H9 (cell line): Measurements from ENCODE around the gene ST8SIA5. TPM values are rescaled to one million over a fixed set of nuclear protein-coding genes. Genes with fewer than 3 reads are reported as not detected.

ENCODE experiments used
- DNase-seq: peaks from one replicate; pipeline ENCODE4 v3.0.0-alpha.2; 2017
- H2AFZ ChIP-seq: one replicate; pipeline ENCODE4 v1.6.1; 2013; ENCODE audit warnings: mild to moderate bottlenecking, low read length, control low read depth, moderate library complexity
- H2AK5ac ChIP-seq: 2 replicates; pipeline ENCODE4 v1.6.1; 2013; ENCODE audit warnings: low read length, control low read depth, mixed read lengths; ENCODE audit not compliant: insufficient read length
- H2BK120ac ChIP-seq: one replicate; pipeline ENCODE4 v1.6.1; 2013; ENCODE audit warnings: low read depth, mild to moderate bottlenecking, low read length, control low read depth, inconsistent platforms; ENCODE audit not compliant: poor library complexity, severe bottlenecking
- H2BK12ac ChIP-seq: 2 replicates; pipeline ENCODE4 v1.6.1; 2013; ENCODE audit warnings: low read length, control low read depth, mixed read lengths, low read depth; ENCODE audit not compliant: insufficient read length
- H2BK15ac ChIP-seq: 2 replicates; pipeline ENCODE4 v1.6.1; 2013; ENCODE audit warnings: low read depth, low read length, control low read depth
- H2BK20ac ChIP-seq: one replicate; pipeline ENCODE4 v1.6.1; 2013; ENCODE audit warnings: low read depth, mild to moderate bottlenecking, low read length, control low read depth, inconsistent platforms; ENCODE audit not compliant: poor library complexity, severe bottlenecking
- H2BK5ac ChIP-seq: 2 replicates; pipeline ENCODE4 v1.6.1; 2013; ENCODE audit warnings: low read length, control low read depth, mixed read lengths; ENCODE audit not compliant: insufficient read length
- H3K14ac ChIP-seq: 2 replicates; pipeline ENCODE4 v1.6.1; 2013; ENCODE audit warnings: low read length, control low read depth; ENCODE audit not compliant: insufficient read depth
- H3K18ac ChIP-seq: 2 replicates; pipeline ENCODE4 v1.6.1; 2013; ENCODE audit warnings: low read depth, mild to moderate bottlenecking, mixed read lengths, low read length, control low read depth; ENCODE audit not compliant: insufficient read length
- H3K23ac ChIP-seq: 2 replicates; pipeline ENCODE4 v1.6.1; 2013; ENCODE audit warnings: low read length, control low read depth, mixed read lengths, low read depth; ENCODE audit not compliant: insufficient read length
- H3K23me2 ChIP-seq: 2 replicates; pipeline ENCODE4 v1.6.1; 2013; ENCODE audit warnings: low read depth, mild to moderate bottlenecking, mixed read lengths, low read length, control low read depth; ENCODE audit not compliant: insufficient read length, poor library complexity, severe bottlenecking
- H3K27ac ChIP-seq: 2 replicates; pipeline ENCODE4 v1.5.1; 2013; ENCODE audit warnings: low read length, control low read depth, mixed read lengths, low read depth; ENCODE audit not compliant: insufficient read length
- H3K27me3 ChIP-seq: 2 replicates; pipeline ENCODE4 v1.6.1; 2013; ENCODE audit warnings: low read length, control low read depth, inconsistent platforms; ENCODE audit not compliant: insufficient read depth
- H3K4ac ChIP-seq: 2 replicates; pipeline ENCODE4 v1.6.1; 2013; ENCODE audit warnings: low read depth, mild to moderate bottlenecking, control low read depth, inconsistent platforms, low read length, moderate library complexity
- H3K4me1 ChIP-seq: 2 replicates; pipeline ENCODE4 v1.6.1; 2013; ENCODE audit warnings: low read length, control low read depth, inconsistent platforms; ENCODE audit not compliant: insufficient read depth
- H3K4me2 ChIP-seq: 2 replicates; pipeline ENCODE4 v1.6.1; 2013; ENCODE audit warnings: low read length, control low read depth, mixed read lengths; ENCODE audit not compliant: insufficient read length, insufficient read depth
- H3K56ac ChIP-seq: 2 replicates; pipeline ENCODE4 v1.6.1; 2013; ENCODE audit warnings: low read depth, mild to moderate bottlenecking, mixed read lengths, low read length, control low read depth; ENCODE audit not compliant: insufficient read length
- H3K79me1 ChIP-seq: 2 replicates; pipeline ENCODE4 v1.6.1; 2013; ENCODE audit warnings: low read depth, mild to moderate bottlenecking, moderate library complexity, low read length, control low read depth, inconsistent platforms; ENCODE audit not compliant: insufficient read depth, poor library complexity, severe bottlenecking
- H3K79me2 ChIP-seq: 2 replicates; pipeline ENCODE4 v1.6.1; 2013; ENCODE audit warnings: low read length, control low read depth, inconsistent platforms; ENCODE audit not compliant: insufficient read depth
- H3K9ac ChIP-seq: 2 replicates; pipeline ENCODE4 v1.6.1; 2013; ENCODE audit warnings: low read length, control low read depth, mixed read lengths; ENCODE audit not compliant: insufficient read length; ENCODE audit errors: extremely low read depth
- H3K9me3 ChIP-seq: one replicate; pipeline ENCODE4 v1.6.1; 2013; ENCODE audit warnings: low read depth, low read length, inconsistent platforms; ENCODE audit not compliant: control insufficient read depth
- H3T11ph ChIP-seq: one replicate; pipeline ENCODE4 v1.6.1; 2013; ENCODE audit warnings: mild to moderate bottlenecking, low read length, control low read depth, inconsistent platforms
- H4K20me1 ChIP-seq: one replicate; pipeline ENCODE4 v1.6.1; 2013; ENCODE audit not compliant: control insufficient read depth, insufficient read length, insufficient read depth
- H4K5ac ChIP-seq: 2 replicates; pipeline ENCODE4 v1.6.1; 2013; ENCODE audit warnings: low read depth, mild to moderate bottlenecking, mixed read lengths, low read length, control low read depth; ENCODE audit not compliant: insufficient read length
- H4K8ac ChIP-seq: replicated peaks from 2 replicates; pipeline ENCODE4 v1.6.1; 2013; ENCODE audit warnings: low read length, control low read depth, mixed read lengths, low read depth; ENCODE audit not compliant: insufficient read length
- H4K91ac ChIP-seq: 2 replicates; pipeline ENCODE4 v1.6.1; 2013; ENCODE audit warnings: low read depth, mild to moderate bottlenecking, moderate library complexity, mixed read lengths, low read length, control low read depth; ENCODE audit not compliant: insufficient read length
- H3K27ac Mint-ChIP-seq, 3 experiments: 2 replicates in 2 of 3; 3 replicates in 1 of 3; pipeline ENCODE4 v1.8.0; 2020 to 2021; ENCODE audit warnings: mixed read lengths in 3 of 3, mild to moderate bottlenecking in 1 of 3, moderate library complexity in 1 of 3
- H3K27me3 Mint-ChIP-seq: 2 replicates; pipeline ENCODE4 v1.8.0; 2021; ENCODE audit warnings: low read depth, mild to moderate bottlenecking, moderate library complexity, mixed read lengths
- H3K36me3 Mint-ChIP-seq, 3 experiments: 2 replicates in 2 of 3; 3 replicates in 1 of 3; pipeline ENCODE4 v1.8.0; 2020 to 2021; ENCODE audit warnings: low read depth in 3 of 3, mixed read lengths in 3 of 3; ENCODE audit not compliant: insufficient read depth in 1 of 3
- H3K4me1 Mint-ChIP-seq, 2 experiments: 2 replicates each; pipeline ENCODE4 v1.8.0; 2020; ENCODE audit warnings: mixed read lengths in 2 of 2
- H3K4me3 Mint-ChIP-seq, 2 experiments: 2 replicates in 1 of 2; 3 replicates in 1 of 2; pipeline ENCODE4 v1.8.0; 2020 to 2021; ENCODE audit warnings: mild to moderate bottlenecking in 2 of 2, mixed read lengths in 2 of 2, moderate library complexity in 1 of 2
- H3K9me3 Mint-ChIP-seq, 2 experiments: 2 replicates in 1 of 2; 3 replicates in 1 of 2; pipeline ENCODE4 v1.8.0; 2020; ENCODE audit warnings: mild to moderate bottlenecking in 2 of 2, mixed read lengths in 2 of 2, moderate library complexity in 1 of 2
- WGBS: extraction: QIAGEN DNeasy Blood & Tissue Kit; methylation state at CpG from one replicate; pipeline ENCODE4 v1.1.7; 2013; ENCODE audit warnings: missing lambda C conversion rate, low lambda C conversion rate, mixed read lengths; ENCODE audit not compliant: insufficient read length; ENCODE audit errors: extremely low coverage; 5-methylcytosine and 5-hydroxymethylcytosine counted together
- total RNA-seq: library from RNA; stranded (reverse); gene quantifications from 2 replicates; pipeline ENCODE4 v1.2.1, GENCODE V29; 2021
- TF ChIP-seq, protein P1 (sequence below): fragments of 200-600 bp; sonication (generic); conservative IDR thresholded peaks from 3 replicates; pipeline ENCODE4 v1.8.0; 2021; ENCODE audit warnings: antibody characterized with exemption, mild to moderate bottlenecking

The ST8SIA5 gene
- total RNA-seq, 1 experiment from 2014 or later: 0.63 TPM

GRCh38 chr18:46740046-46740445 lies 16.8 kb downstream of the ST8SIA5 start:
- no peak overlapping the region for H2BK20ac ChIP-seq
- no peaks in the 10 kb centered on the region for H3K9me3 ChIP-seq
- no CpG with 5 or more reads among the region's 2 CpGs for WGBS
- no peak overlapping the region for H3T11ph ChIP-seq
- no peaks in the 10 kb centered on the region for H3K36me3 Mint-ChIP-seq
- no peak overlapping the region for H3K27ac ChIP-seq
- H4K8ac ChIP-seq: no peak overlapping the region
- H3K4ac ChIP-seq: no peak overlapping the region
- peaks cover 22% of the 10 kb centered on the region for H3K27me3 Mint-ChIP-seq
- peaks cover 0 to 3% of the 10 kb centered on the region in 2 experiments; a peak in 2 of 5 replicates for H3K9me3 Mint-ChIP-seq
- no peak overlapping the region for H4K91ac ChIP-seq
- no peaks in the 10 kb centered on the region for H3K79me1 ChIP-seq
- DNase-seq: no peak
- no peak overlapping the region for H3K4me2 ChIP-seq
- H2BK15ac ChIP-seq: no peak overlapping the region
- H3K27ac Mint-ChIP-seq: no peak overlapping the region
- no peak overlapping the region for H2BK120ac ChIP-seq
- H4K20me1 ChIP-seq: no peaks in the 10 kb centered on the region
- H3K56ac ChIP-seq: no peak overlapping the region
- H3K4me3 Mint-ChIP-seq: no peak overlapping the region
- H3K23me2 ChIP-seq: no peaks in the 10 kb centered on the region
- H3K4me1 Mint-ChIP-seq: no peaks in the 10 kb centered on the region
- no peak overlapping the region for H4K5ac ChIP-seq
- H3K23ac ChIP-seq: no peak overlapping the region
- H3K18ac ChIP-seq: no peak overlapping the region
- no peaks in the 10 kb centered on the region; the same call in 1 of the 2 replicates for H3K4me1 ChIP-seq
- no peak overlapping the region for H3K14ac ChIP-seq
- H2AFZ ChIP-seq: no peak overlapping the region
- TF ChIP-seq, protein P1, sequence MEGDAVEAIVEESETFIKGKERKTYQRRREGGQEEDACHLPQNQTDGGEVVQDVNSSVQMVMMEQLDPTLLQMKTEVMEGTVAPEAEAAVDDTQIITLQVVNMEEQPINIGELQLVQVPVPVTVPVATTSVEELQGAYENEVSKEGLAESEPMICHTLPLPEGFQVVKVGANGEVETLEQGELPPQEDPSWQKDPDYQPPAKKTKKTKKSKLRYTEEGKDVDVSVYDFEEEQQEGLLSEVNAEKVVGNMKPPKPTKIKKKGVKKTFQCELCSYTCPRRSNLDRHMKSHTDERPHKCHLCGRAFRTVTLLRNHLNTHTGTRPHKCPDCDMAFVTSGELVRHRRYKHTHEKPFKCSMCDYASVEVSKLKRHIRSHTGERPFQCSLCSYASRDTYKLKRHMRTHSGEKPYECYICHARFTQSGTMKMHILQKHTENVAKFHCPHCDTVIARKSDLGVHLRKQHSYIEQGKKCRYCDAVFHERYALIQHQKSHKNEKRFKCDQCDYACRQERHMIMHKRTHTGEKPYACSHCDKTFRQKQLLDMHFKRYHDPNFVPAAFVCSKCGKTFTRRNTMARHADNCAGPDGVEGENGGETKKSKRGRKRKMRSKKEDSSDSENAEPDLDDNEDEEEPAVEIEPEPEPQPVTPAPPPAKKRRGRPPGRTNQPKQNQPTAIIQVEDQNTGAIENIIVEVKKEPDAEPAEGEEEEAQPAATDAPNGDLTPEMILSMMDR: no peak
- no peak overlapping the region for H2BK5ac ChIP-seq
- H2AK5ac ChIP-seq: no peak overlapping the region
- no peak overlapping the region for H3K9ac ChIP-seq
- no peak overlapping the region for H2BK12ac ChIP-seq
- H3K79me2 ChIP-seq: no peaks in the 10 kb centered on the region
- no peaks in the 10 kb centered on the region for H3K27me3 ChIP-seq
